HepG2 (cell line): ENCODE data around the gene SRP14. TPM values are rescaled to one million over a fixed set of nuclear protein-coding genes. Genes with fewer than 3 reads are reported as not detected.
A peak's percentile ranks its signal among the peaks of the same experiment; 100 is the strongest.

Experiments used
- AHR ChIP-seq: IDR thresholded peaks from 2 replicates; pipeline ENCODE4 v1.6.1; 2018; ENCODE audit warnings: missing genetic modification reagents, missing compliant biosample characterization
- BHLHE40 ChIP-seq: IDR thresholded peaks from 2 replicates; pipeline ENCODE4 v1.6.1; 2011; ENCODE audit warnings: low read length, improper control_type of control experiment
- FOXA3 ChIP-seq: IDR thresholded peaks from 2 replicates; pipeline ENCODE4 v1.6.1; 2016; ENCODE audit warnings: missing genetic modification reagents, missing compliant biosample characterization
- FOXO4 ChIP-seq: sonication (generic); formaldehyde crosslinking; conservative IDR thresholded peaks from 2 replicates; pipeline ENCODE4 v1.8.1; 2023; ENCODE audit warnings: missing genetic modification reagents
- GATAD2A ChIP-seq: IDR thresholded peaks from 2 replicates; pipeline ENCODE4 v1.6.1; 2016
- HIVEP1 ChIP-seq: sonication (generic); formaldehyde crosslinking; IDR thresholded peaks from 2 replicates; pipeline ENCODE4 v1.4.0; 2020; ENCODE audit warnings: mild to moderate bottlenecking, missing genetic modification reagents
- KLF11 ChIP-seq: IDR thresholded peaks from 2 replicates; pipeline ENCODE4 v1.6.1; 2016; ENCODE audit warnings: missing compliant biosample characterization
- NFE2 ChIP-seq: sonication (generic); formaldehyde crosslinking; IDR thresholded peaks from 2 replicates; pipeline ENCODE4 v1.4.0; 2020; ENCODE audit warnings: missing genetic modification reagents
- PHB2 ChIP-seq: fragments of 450-650 bp; IDR thresholded peaks from 2 replicates; pipeline ENCODE4 v1.6.1; 2018; ENCODE audit not compliant: partially characterized antibody
- SP1 ChIP-seq, 2 experiments: fragments of 450-650 bp in 1 of 2; sonication (generic) in 1 of 2; formaldehyde crosslinking in 1 of 2; IDR thresholded peaks; 2 replicates each; pipeline versions ENCODE4 v1.4.0 to v1.6.1; 2016 to 2020; ENCODE audit warnings: missing genetic modification reagents in 1 of 2
- TAF1 ChIP-seq: sonication (generic); formaldehyde crosslinking; IDR thresholded peaks from 2 replicates; pipeline ENCODE4 v1.4.0; 2020; ENCODE audit warnings: missing genetic modification reagents
- TBX2 ChIP-seq: sonication (generic); formaldehyde crosslinking; IDR thresholded peaks from 2 replicates; pipeline ENCODE4 v1.5.0; 2020; ENCODE audit warnings: missing genetic modification reagents, mild to moderate bottlenecking, borderline replicate concordance
- ZBTB34 ChIP-seq: sonication (generic); formaldehyde crosslinking; IDR thresholded peaks from 2 replicates; pipeline ENCODE4 v1.8.0; 2022; ENCODE audit warnings: mild to moderate bottlenecking, missing genetic modification reagents
- ZFP36L1 ChIP-seq: sonication (generic); formaldehyde crosslinking; IDR thresholded peaks from 2 replicates; pipeline ENCODE4 v1.8.0; 2022; ENCODE audit warnings: mild to moderate bottlenecking, missing genetic modification reagents, moderate library complexity
- ZKSCAN5 ChIP-seq: sonication (generic); formaldehyde crosslinking; IDR thresholded peaks from 2 replicates; pipeline ENCODE4 v1.5.1; 2020; ENCODE audit warnings: mild to moderate bottlenecking, missing genetic modification reagents
- ZNF205 ChIP-seq: IDR thresholded peaks from 2 replicates; pipeline ENCODE4 v1.6.1; 2018; ENCODE audit warnings: missing biosample characterization, missing genetic modification reagents
- ZNF253 ChIP-seq: sonication (generic); formaldehyde crosslinking; IDR thresholded peaks from 2 replicates; pipeline ENCODE4 v1.8.0; 2022; ENCODE audit warnings: mild to moderate bottlenecking, missing genetic modification reagents, borderline replicate concordance
- ZNF264 ChIP-seq: sonication (generic); formaldehyde crosslinking; IDR thresholded peaks from 2 replicates; pipeline ENCODE4 v1.4.0; 2020; ENCODE audit warnings: missing genetic modification reagents
- ZNF382 ChIP-seq: sonication (generic); formaldehyde crosslinking; IDR thresholded peaks from 2 replicates; pipeline ENCODE4 v1.5.0; 2020; ENCODE audit warnings: missing genetic modification reagents, mild to moderate bottlenecking, borderline replicate concordance
- ZNF451 ChIP-seq: sonication (generic); formaldehyde crosslinking; IDR thresholded peaks from 2 replicates; pipeline ENCODE4 v1.5.0; 2020; ENCODE audit warnings: mild to moderate bottlenecking, missing genetic modification reagents
- ZNF496 ChIP-seq: sonication (generic); formaldehyde crosslinking; IDR thresholded peaks from 2 replicates; pipeline ENCODE4 v1.8.1; 2023; ENCODE audit warnings: mild to moderate bottlenecking, moderate library complexity, missing genetic modification reagents; ENCODE audit not compliant: insufficient replicate concordance
- ZNF550 ChIP-seq: sonication (generic); formaldehyde crosslinking; IDR thresholded peaks from 2 replicates; pipeline ENCODE4 v1.4.0; 2020; ENCODE audit warnings: mild to moderate bottlenecking, missing genetic modification reagents, borderline replicate concordance
- ZNF713 ChIP-seq: sonication (generic); formaldehyde crosslinking; IDR thresholded peaks from 2 replicates; pipeline ENCODE4 v1.4.0; 2020; ENCODE audit warnings: mild to moderate bottlenecking, missing genetic modification reagents
- ZNF720 ChIP-seq: sonication (generic); formaldehyde crosslinking; IDR thresholded peaks from 2 replicates; pipeline ENCODE4 v1.4.0; 2020; ENCODE audit warnings: missing genetic modification reagents
- ZNF724P ChIP-seq: sonication (generic); formaldehyde crosslinking; IDR thresholded peaks from 2 replicates; pipeline ENCODE4 v1.8.0; 2022; ENCODE audit warnings: missing genetic modification reagents, borderline replicate concordance
- ZNF772 ChIP-seq: sonication (generic); formaldehyde crosslinking; IDR thresholded peaks from 2 replicates; pipeline ENCODE4 v1.5.0; 2020; ENCODE audit warnings: mild to moderate bottlenecking, missing genetic modification reagents
- polyA plus RNA-seq, 8 experiments: library from polyadenylated mRNA; depleted of rRNA in 3 of 8; stranded (reverse) in 7 of 8; unstranded in 1 of 8; fragments of >200 nt; fragmentation: Illumina TruSeq in 4 of 8; extraction: Trizol in 4 of 8; gene quantifications; 2 replicates each; pipeline versions ENCODE4 v1.2.1 to v1.2.3, GENCODE V29; 2011 to 2016; ENCODE audit warnings: low read depth in 4 of 8, missing spikeins in 1 of 8, mixed read lengths in 1 of 8; ENCODE audit not compliant: insufficient read depth in 1 of 8
- total RNA-seq, 5 experiments: library from RNA; depleted of rRNA; stranded (reverse); fragments of >200 nt; fragmentation: Illumina TruSeq; extraction: Trizol; gene quantifications; 2 replicates each; pipeline ENCODE4 v1.2.3, GENCODE V29; 2016; ENCODE audit warnings: low read depth in 1 of 5
- TF ChIP-seq, protein P1 (sequence below): sonication (generic); formaldehyde crosslinking; IDR thresholded peaks from 2 replicates; pipeline ENCODE4 v1.5.0; 2020; ENCODE audit warnings: missing genetic modification reagents, mild to moderate bottlenecking, borderline replicate concordance
- TF ChIP-seq, protein P2 (sequence below): sonication (generic); formaldehyde crosslinking; IDR thresholded peaks from 2 replicates; pipeline ENCODE4 v1.5.0; 2020; ENCODE audit warnings: mild to moderate bottlenecking, missing genetic modification reagents, moderate library complexity

Gene SRP14
- total and polyA plus RNA-seq, 2 of the 13 experiments (the other 11 are each of a cell fraction or from before 2014, with no cell fraction given) = 208 to 356 TPM

- TF ChIP-seq ZNF724P (no peak), ZNF451 (CRISPR knock-in tag) (no peak), ZNF496 (CRISPR knock-in tag) (no peak), TAF1 (CRISPR knock-in tag) (no peak), ZNF264 (CRISPR knock-in tag) (no peak), ZNF720 (CRISPR knock-in tag) (no peak), FOXO4 (no peak), ZKSCAN5 (CRISPR knock-in tag) (no peak), ZFP36L1 (CRISPR knock-in tag) (no peak), AHR (no peak), GATAD2A (CRISPR knock-in tag) (peak; percentile 68), ZNF205 (CRISPR knock-in tag) (no peak), ZNF253 (CRISPR knock-in tag) (no peak), ZNF713 (CRISPR knock-in tag) (no peak), TBX2 (CRISPR knock-in tag) (peak; percentile 27; the same call in 1 of the 2 replicates), ZNF550 (CRISPR knock-in tag) (no peak), KLF11 (CRISPR knock-in tag) (no peak), ZBTB34 (CRISPR knock-in tag) (no peak), SP1 (IDR thresholded peaks at IDR 0.05) (no peak), SP1 (CRISPR knock-in tag; IDR thresholded peaks at IDR 0.05) (no peak), HIVEP1 (CRISPR knock-in tag) (no peak), NFE2 (CRISPR knock-in tag) (no peak), FOXA3 (peak; percentile 74), PHB2 (no peak), BHLHE40 (0 out of 2 replicates have a peak, but pooled peaks have one; percentile 22), ZNF772 (0 out of 2 replicates have a peak, but pooled peaks have one; percentile 9), ZNF382 (CRISPR knock-in tag) (no peak)
- TF ChIP-seq, protein P1, sequence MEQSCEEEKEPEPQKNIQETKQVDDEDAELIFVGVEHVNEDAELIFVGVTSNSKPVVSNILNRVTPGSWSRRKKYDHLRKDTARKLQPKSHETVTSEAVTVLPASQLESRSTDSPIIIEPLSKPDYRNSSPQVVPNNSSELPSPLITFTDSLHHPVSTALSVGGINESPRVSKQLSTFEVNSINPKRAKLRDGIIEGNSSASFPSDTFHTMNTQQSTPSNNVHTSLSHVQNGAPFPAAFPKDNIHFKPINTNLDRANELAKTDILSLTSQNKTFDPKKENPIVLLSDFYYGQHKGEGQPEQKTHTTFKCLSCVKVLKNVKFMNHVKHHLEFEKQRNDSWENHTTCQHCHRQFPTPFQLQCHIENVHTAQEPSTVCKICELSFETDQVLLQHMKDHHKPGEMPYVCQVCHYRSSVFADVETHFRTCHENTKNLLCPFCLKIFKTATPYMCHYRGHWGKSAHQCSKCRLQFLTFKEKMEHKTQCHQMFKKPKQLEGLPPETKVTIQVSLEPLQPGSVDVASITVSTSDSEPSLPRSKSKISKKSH (CRISPR knock-in tag) = no peak
- TF ChIP-seq, protein P2, sequence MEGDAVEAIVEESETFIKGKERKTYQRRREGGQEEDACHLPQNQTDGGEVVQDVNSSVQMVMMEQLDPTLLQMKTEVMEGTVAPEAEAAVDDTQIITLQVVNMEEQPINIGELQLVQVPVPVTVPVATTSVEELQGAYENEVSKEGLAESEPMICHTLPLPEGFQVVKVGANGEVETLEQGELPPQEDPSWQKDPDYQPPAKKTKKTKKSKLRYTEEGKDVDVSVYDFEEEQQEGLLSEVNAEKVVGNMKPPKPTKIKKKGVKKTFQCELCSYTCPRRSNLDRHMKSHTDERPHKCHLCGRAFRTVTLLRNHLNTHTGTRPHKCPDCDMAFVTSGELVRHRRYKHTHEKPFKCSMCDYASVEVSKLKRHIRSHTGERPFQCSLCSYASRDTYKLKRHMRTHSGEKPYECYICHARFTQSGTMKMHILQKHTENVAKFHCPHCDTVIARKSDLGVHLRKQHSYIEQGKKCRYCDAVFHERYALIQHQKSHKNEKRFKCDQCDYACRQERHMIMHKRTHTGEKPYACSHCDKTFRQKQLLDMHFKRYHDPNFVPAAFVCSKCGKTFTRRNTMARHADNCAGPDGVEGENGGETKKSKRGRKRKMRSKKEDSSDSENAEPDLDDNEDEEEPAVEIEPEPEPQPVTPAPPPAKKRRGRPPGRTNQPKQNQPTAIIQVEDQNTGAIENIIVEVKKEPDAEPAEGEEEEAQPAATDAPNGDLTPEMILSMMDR (CRISPR knock-in tag) = no peak
These were observed 1.8 kb upstream of the SRP14 start (continued) for GRCh38 chr15:40040770-40041169.
